H9 (cell line): ENCODE measurements around the gene PRSS21. TPM values are rescaled to one million over a fixed set of nuclear protein-coding genes. Genes with fewer than 3 reads are reported as not detected.

Source experiments
- DNase-seq: peaks from one replicate; pipeline ENCODE4 v3.0.0-alpha.2; 2017
- H2AFZ ChIP-seq: one replicate; pipeline ENCODE4 v1.6.1; 2013; ENCODE audit warnings: mild to moderate bottlenecking, low read length, control low read depth, moderate library complexity
- H2AK5ac ChIP-seq: 2 replicates; pipeline ENCODE4 v1.6.1; 2013; ENCODE audit warnings: low read length, control low read depth, mixed read lengths; ENCODE audit not compliant: insufficient read length
- H2BK120ac ChIP-seq: one replicate; pipeline ENCODE4 v1.6.1; 2013; ENCODE audit warnings: low read depth, mild to moderate bottlenecking, low read length, control low read depth, inconsistent platforms; ENCODE audit not compliant: poor library complexity, severe bottlenecking
- H2BK12ac ChIP-seq: 2 replicates; pipeline ENCODE4 v1.6.1; 2013; ENCODE audit warnings: low read length, control low read depth, mixed read lengths, low read depth; ENCODE audit not compliant: insufficient read length
- H2BK15ac ChIP-seq: 2 replicates; pipeline ENCODE4 v1.6.1; 2013; ENCODE audit warnings: low read depth, low read length, control low read depth
- H2BK20ac ChIP-seq: one replicate; pipeline ENCODE4 v1.6.1; 2013; ENCODE audit warnings: low read depth, mild to moderate bottlenecking, low read length, control low read depth, inconsistent platforms; ENCODE audit not compliant: poor library complexity, severe bottlenecking
- H2BK5ac ChIP-seq: 2 replicates; pipeline ENCODE4 v1.6.1; 2013; ENCODE audit warnings: low read length, control low read depth, mixed read lengths; ENCODE audit not compliant: insufficient read length
- H3K14ac ChIP-seq: 2 replicates; pipeline ENCODE4 v1.6.1; 2013; ENCODE audit warnings: low read length, control low read depth; ENCODE audit not compliant: insufficient read depth
- H3K18ac ChIP-seq: 2 replicates; pipeline ENCODE4 v1.6.1; 2013; ENCODE audit warnings: low read depth, mild to moderate bottlenecking, mixed read lengths, low read length, control low read depth; ENCODE audit not compliant: insufficient read length
- H3K23ac ChIP-seq: 2 replicates; pipeline ENCODE4 v1.6.1; 2013; ENCODE audit warnings: low read length, control low read depth, mixed read lengths, low read depth; ENCODE audit not compliant: insufficient read length
- H3K23me2 ChIP-seq: 2 replicates; pipeline ENCODE4 v1.6.1; 2013; ENCODE audit warnings: low read depth, mild to moderate bottlenecking, mixed read lengths, low read length, control low read depth; ENCODE audit not compliant: insufficient read length, poor library complexity, severe bottlenecking
- H3K27ac ChIP-seq: 2 replicates; pipeline ENCODE4 v1.5.1; 2013; ENCODE audit warnings: low read length, control low read depth, mixed read lengths, low read depth; ENCODE audit not compliant: insufficient read length
- H3K27me3 ChIP-seq: 2 replicates; pipeline ENCODE4 v1.6.1; 2013; ENCODE audit warnings: low read length, control low read depth, inconsistent platforms; ENCODE audit not compliant: insufficient read depth
- H3K4ac ChIP-seq: 2 replicates; pipeline ENCODE4 v1.6.1; 2013; ENCODE audit warnings: low read depth, mild to moderate bottlenecking, control low read depth, inconsistent platforms, low read length, moderate library complexity
- H3K4me1 ChIP-seq: 2 replicates; pipeline ENCODE4 v1.6.1; 2013; ENCODE audit warnings: low read length, control low read depth, inconsistent platforms; ENCODE audit not compliant: insufficient read depth
- H3K4me2 ChIP-seq: 2 replicates; pipeline ENCODE4 v1.6.1; 2013; ENCODE audit warnings: low read length, control low read depth, mixed read lengths; ENCODE audit not compliant: insufficient read length, insufficient read depth
- H3K56ac ChIP-seq: 2 replicates; pipeline ENCODE4 v1.6.1; 2013; ENCODE audit warnings: low read depth, mild to moderate bottlenecking, mixed read lengths, low read length, control low read depth; ENCODE audit not compliant: insufficient read length
- H3K79me1 ChIP-seq: 2 replicates; pipeline ENCODE4 v1.6.1; 2013; ENCODE audit warnings: low read depth, mild to moderate bottlenecking, moderate library complexity, low read length, control low read depth, inconsistent platforms; ENCODE audit not compliant: insufficient read depth, poor library complexity, severe bottlenecking
- H3K79me2 ChIP-seq: 2 replicates; pipeline ENCODE4 v1.6.1; 2013; ENCODE audit warnings: low read length, control low read depth, inconsistent platforms; ENCODE audit not compliant: insufficient read depth
- H3K9ac ChIP-seq: 2 replicates; pipeline ENCODE4 v1.6.1; 2013; ENCODE audit warnings: low read length, control low read depth, mixed read lengths; ENCODE audit not compliant: insufficient read length; ENCODE audit errors: extremely low read depth
- H3K9me3 ChIP-seq: one replicate; pipeline ENCODE4 v1.6.1; 2013; ENCODE audit warnings: low read depth, low read length, inconsistent platforms; ENCODE audit not compliant: control insufficient read depth
- H3T11ph ChIP-seq: one replicate; pipeline ENCODE4 v1.6.1; 2013; ENCODE audit warnings: mild to moderate bottlenecking, low read length, control low read depth, inconsistent platforms
- H4K20me1 ChIP-seq: one replicate; pipeline ENCODE4 v1.6.1; 2013; ENCODE audit not compliant: control insufficient read depth, insufficient read length, insufficient read depth
- H4K5ac ChIP-seq: 2 replicates; pipeline ENCODE4 v1.6.1; 2013; ENCODE audit warnings: low read depth, mild to moderate bottlenecking, mixed read lengths, low read length, control low read depth; ENCODE audit not compliant: insufficient read length
- H4K8ac ChIP-seq: replicated peaks from 2 replicates; pipeline ENCODE4 v1.6.1; 2013; ENCODE audit warnings: low read length, control low read depth, mixed read lengths, low read depth; ENCODE audit not compliant: insufficient read length
- H4K91ac ChIP-seq: 2 replicates; pipeline ENCODE4 v1.6.1; 2013; ENCODE audit warnings: low read depth, mild to moderate bottlenecking, moderate library complexity, mixed read lengths, low read length, control low read depth; ENCODE audit not compliant: insufficient read length
- H3K27ac Mint-ChIP-seq, 3 experiments: 2 replicates in 2 of 3; 3 replicates in 1 of 3; pipeline ENCODE4 v1.8.0; 2020 to 2021; ENCODE audit warnings: mixed read lengths in 3 of 3, mild to moderate bottlenecking in 1 of 3, moderate library complexity in 1 of 3
- H3K27me3 Mint-ChIP-seq: 2 replicates; pipeline ENCODE4 v1.8.0; 2021; ENCODE audit warnings: low read depth, mild to moderate bottlenecking, moderate library complexity, mixed read lengths
- H3K36me3 Mint-ChIP-seq, 3 experiments: 2 replicates in 2 of 3; 3 replicates in 1 of 3; pipeline ENCODE4 v1.8.0; 2020 to 2021; ENCODE audit warnings: low read depth in 3 of 3, mixed read lengths in 3 of 3; ENCODE audit not compliant: insufficient read depth in 1 of 3
- H3K4me1 Mint-ChIP-seq, 2 experiments: 2 replicates each; pipeline ENCODE4 v1.8.0; 2020; ENCODE audit warnings: mixed read lengths in 2 of 2
- H3K4me3 Mint-ChIP-seq, 2 experiments: 2 replicates in 1 of 2; 3 replicates in 1 of 2; pipeline ENCODE4 v1.8.0; 2020 to 2021; ENCODE audit warnings: mild to moderate bottlenecking in 2 of 2, mixed read lengths in 2 of 2, moderate library complexity in 1 of 2
- H3K9me3 Mint-ChIP-seq, 2 experiments: 2 replicates in 1 of 2; 3 replicates in 1 of 2; pipeline ENCODE4 v1.8.0; 2020; ENCODE audit warnings: mild to moderate bottlenecking in 2 of 2, mixed read lengths in 2 of 2, moderate library complexity in 1 of 2
- CTCF ChIP-seq: fragments of 200-600 bp; sonication (generic); conservative IDR thresholded peaks from 3 replicates; pipeline ENCODE4 v1.8.0; 2021; ENCODE audit warnings: antibody characterized with exemption, mild to moderate bottlenecking
- WGBS: extraction: QIAGEN DNeasy Blood & Tissue Kit; methylation state at CpG from one replicate; pipeline ENCODE4 v1.1.7; 2013; ENCODE audit warnings: missing lambda C conversion rate, low lambda C conversion rate, mixed read lengths; ENCODE audit not compliant: insufficient read length; ENCODE audit errors: extremely low coverage; 5-methylcytosine and 5-hydroxymethylcytosine counted together
- total RNA-seq: library from RNA; stranded (reverse); gene quantifications from 2 replicates; pipeline ENCODE4 v1.2.1, GENCODE V29; 2021

The PRSS21 gene
- total RNA-seq, 1 experiment from 2014 or later: not detected

- Histone ChIP-seq H3T11ph (no peak overlapping the region), H3K4ac (no peak overlapping the region), H2BK20ac (no peak overlapping the region), H3K27me3 (no peaks in the 10 kb centered on the region; the same call in 1 of the 2 replicates), H3K9ac (no peak overlapping the region), H3K79me2 (no peaks in the 10 kb centered on the region), H3K4me2 (peak overlapping the region; percentile 21), H3K79me1 (no peaks in the 10 kb centered on the region), H2BK12ac (no peak overlapping the region), H3K18ac (no peak overlapping the region), H4K91ac (no peak overlapping the region), H2BK120ac (no peak overlapping the region), H3K9me3 (no peaks in the 10 kb centered on the region), H3K23me2 (no peaks in the 10 kb centered on the region), H3K56ac (no peak overlapping the region), H2AFZ (no peak overlapping the region), H4K5ac (no peak overlapping the region), H2AK5ac (no peak overlapping the region), H3K27ac (no peak overlapping the region), H4K20me1 (no peaks in the 10 kb centered on the region), H3K4me1 (0 out of 2 replicates have a peak, but pooled peaks cover 3% of the 10 kb centered on the region), H3K23ac (no peak overlapping the region), H2BK5ac (no peak overlapping the region), H4K8ac (no peak overlapping the region), H2BK15ac (no peak overlapping the region), H3K14ac (no peak overlapping the region)
- peaks cover 3 to 5% of the 10 kb centered on the region in 2 experiments; a peak in 4 of 5 replicates for H3K9me3 Mint-ChIP-seq
- H3K36me3 Mint-ChIP-seq: no peaks in the 10 kb centered on the region
- no peak overlapping the region for H3K4me3 Mint-ChIP-seq
- peaks cover 23% of the 10 kb centered on the region for H3K27me3 Mint-ChIP-seq
- peaks cover 0 to 10% of the 10 kb centered on the region in 2 experiments; a peak in 2 of 4 replicates for H3K4me1 Mint-ChIP-seq
- DNase-seq: no peak
- WGBS: no CpG with 5 or more reads among the region's 5 CpGs
- H3K27ac Mint-ChIP-seq: no peak overlapping the region
- no peak for TF ChIP-seq CTCF
Observed at GRCh38 chr16:2845116-2845515, 28.1 kb downstream of the PRSS21 start.
